GM23248 (cell line): ENCODE results near the gene DET1. TPM values are rescaled to one million over a fixed set of nuclear protein-coding genes. Genes with fewer than 3 reads are reported as not detected.

Source experiments
- DNase-seq: peaks from one replicate; pipeline ENCODE4 v3.0.0-alpha.2; 2015
- H2AFZ ChIP-seq: fragments of 200-600 bp; sonication (generic); 2 replicates; pipeline ENCODE4 v1.6.1; 2016; ENCODE audit warnings: antibody characterized with exemption
- H3F3A ChIP-seq: fragments of 200-600 bp; sonication (generic); 2 replicates; pipeline ENCODE4 v1.6.1; 2016; ENCODE audit warnings: mild to moderate bottlenecking, antibody characterized with exemption, mixed run types; ENCODE audit not compliant: insufficient read depth
- H3K27ac ChIP-seq: fragments of 200-600 bp; sonication (generic); 2 replicates; pipeline ENCODE4 v1.5.1; 2016; ENCODE audit warnings: mild to moderate bottlenecking
- H3K27me3 ChIP-seq: fragments of 200-600 bp; sonication (generic); replicated peaks from 2 replicates; pipeline ENCODE4 v1.6.1; 2016; ENCODE audit warnings: mild to moderate bottlenecking; ENCODE audit not compliant: insufficient read depth
- H3K36me3 ChIP-seq: fragments of 200-600 bp; sonication (generic); 2 replicates; pipeline ENCODE4 v1.6.1; 2016; ENCODE audit warnings: low read depth, mild to moderate bottlenecking
- H3K4me1 ChIP-seq: fragments of 200-600 bp; sonication (generic); 2 replicates; pipeline ENCODE4 v1.6.1; 2016; ENCODE audit warnings: mild to moderate bottlenecking; ENCODE audit not compliant: insufficient read depth
- H3K4me2 ChIP-seq: fragments of 200-600 bp; sonication (generic); one replicate; pipeline ENCODE4 v1.6.1; 2016; ENCODE audit warnings: mild to moderate bottlenecking; ENCODE audit not compliant: unreplicated experiment
- H3K4me3 ChIP-seq: fragments of 200-600 bp; sonication (generic); 2 replicates; pipeline ENCODE4 v1.5.1; 2016; ENCODE audit warnings: mild to moderate bottlenecking
- H3K79me2 ChIP-seq: fragments of 200-600 bp; sonication (generic); 2 replicates; pipeline ENCODE4 v1.6.1; 2016; ENCODE audit warnings: mild to moderate bottlenecking; ENCODE audit not compliant: insufficient read depth
- H3K9ac ChIP-seq: fragments of 200-600 bp; sonication (generic); 2 replicates; pipeline ENCODE4 v1.6.1; 2016; ENCODE audit warnings: mild to moderate bottlenecking
- H3K9me2 ChIP-seq: fragments of 200-600 bp; sonication (generic); 2 replicates; pipeline ENCODE4 v1.6.1; 2016; ENCODE audit warnings: mixed run types, mild to moderate bottlenecking, moderate library complexity; ENCODE audit not compliant: insufficient read depth
- H3K9me3 ChIP-seq: fragments of 200-600 bp; sonication (generic); one replicate; pipeline ENCODE4 v1.6.1; 2017; ENCODE audit warnings: low read depth
- H4K20me1 ChIP-seq: fragments of 200-600 bp; sonication (generic); 2 replicates; pipeline ENCODE4 v1.6.0; 2016; ENCODE audit not compliant: insufficient read depth
- EZH2 ChIP-seq: fragments of 200-600 bp; sonication (generic); IDR thresholded peaks from 2 replicates; pipeline ENCODE4 v1.6.1; 2018; ENCODE audit warnings: antibody characterized with exemption, mild to moderate bottlenecking; ENCODE audit not compliant: insufficient read depth, poor library complexity, severe bottlenecking
- EZH2phosphoT487 ChIP-seq: fragments of 200-600 bp; sonication (generic); IDR thresholded peaks from 2 replicates; pipeline ENCODE4 v1.6.1; 2018; ENCODE audit warnings: antibody characterized with exemption, moderate library complexity, mild to moderate bottlenecking, low read depth; ENCODE audit not compliant: insufficient read depth
- WGBS, 2 experiments: methylation state at CpG; one replicate each; pipeline ENCODE4 v1.1.6; 2015 to 2017; ENCODE audit warnings: low lambda C conversion rate in 2 of 2, low coverage in 1 of 2; ENCODE audit errors: missing lambda C conversion rate in 2 of 2; 5-methylcytosine and 5-hydroxymethylcytosine counted together
- in situ Hi-C: fragments of 300-500 bp; cut with MboI; formaldehyde crosslinking; loops from 2 replicates; pipeline ENCODE4 v1.15.0; 2020
- polyA plus RNA-seq: library from polyadenylated mRNA; unstranded; fragments of >200 nt; fragmentation: Nextera tagmentation; extraction: Ambion mirVana; gene quantifications from 2 replicates; pipeline ENCODE4 v1.2.1, GENCODE V29; 2016
- total RNA-seq: library from RNA; depleted of rRNA; stranded (reverse); fragments of >200 nt; shearing (Covaris generic); gene quantifications from 2 replicates; pipeline ENCODE4 v1.2.3, GENCODE V29; 2014

DET1 gene
- total and polyA plus RNA-seq, 2 experiments from 2014 or later = 5.5 to 10.2 TPM

DNA sequence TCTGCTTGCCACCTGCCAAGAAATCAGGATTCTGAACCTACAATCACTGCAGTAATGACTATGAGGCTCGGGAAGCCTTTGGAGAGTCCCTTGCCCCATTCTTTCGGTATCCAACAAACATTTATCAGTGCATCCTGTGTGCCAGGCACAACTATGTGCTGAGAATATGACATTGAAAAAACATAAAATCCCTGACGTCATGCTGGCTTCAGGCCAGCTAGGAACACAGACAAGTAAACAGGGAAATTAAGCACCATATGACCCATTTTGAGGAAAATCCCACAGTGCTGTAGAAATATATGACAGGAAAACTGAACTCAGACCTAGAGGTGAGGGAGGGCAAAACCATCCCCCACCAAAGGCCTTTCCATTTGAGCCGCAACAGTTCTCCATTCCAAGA is 34.1 kb upstream of the DET1 start:
- no peaks in the 10 kb centered on the region for H3F3A ChIP-seq
- H3K9me3 ChIP-seq = no peaks in the 10 kb centered on the region
- H2AFZ ChIP-seq = no peak overlapping the region
- H3K4me1 ChIP-seq = no peaks in the 10 kb centered on the region
- 62 to 65% methylated on average over 4 of the region's 4 CpGs for WGBS, 2 experiments
- no peak for TF ChIP-seq EZH2phosphoT487
- TF ChIP-seq EZH2 = no peak
- H3K9me2 ChIP-seq = no peaks in the 10 kb centered on the region
- H3K79me2 ChIP-seq = no peaks in the 10 kb centered on the region
- no peaks in the 10 kb centered on the region for H3K27me3 ChIP-seq
- H3K4me3 ChIP-seq = no peak overlapping the region
- no peaks in the 10 kb centered on the region for H4K20me1 ChIP-seq
- no peak overlapping the region for H3K27ac ChIP-seq
- in situ Hi-C loops = no loop called here
- DNase-seq = no peak
- no peak overlapping the region for H3K4me2 ChIP-seq
- no peaks in the 10 kb centered on the region for H3K36me3 ChIP-seq
- H3K9ac ChIP-seq = no peak overlapping the region

DNA sequence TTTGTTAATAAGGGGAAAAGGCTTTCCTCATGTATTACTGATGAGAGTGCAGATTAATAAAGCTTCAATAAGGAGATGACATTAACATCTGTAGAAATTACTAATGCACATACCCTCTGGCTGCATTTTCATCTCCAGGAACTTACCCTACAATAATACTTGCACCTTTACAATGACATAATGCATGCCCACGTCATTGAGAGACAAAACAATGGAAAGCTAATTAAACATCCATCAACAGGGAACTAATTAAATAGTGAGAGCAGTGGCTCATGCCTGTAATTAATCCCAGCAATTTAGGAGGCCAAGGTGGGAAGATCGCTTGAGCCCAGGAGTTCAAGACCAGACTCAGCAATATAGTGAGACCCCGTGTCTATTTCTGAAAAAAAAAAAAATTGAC is 32.8 kb upstream of the DET1 start:
- Histone ChIP-seq H3K9me3 (no peaks in the 10 kb centered on the region), H3K27ac (no peak overlapping the region), H3K9ac (no peak overlapping the region), H3K79me2 (no peaks in the 10 kb centered on the region), H3K4me2 (no peak overlapping the region), H3F3A (no peaks in the 10 kb centered on the region), H3K4me1 (no peaks in the 10 kb centered on the region), H2AFZ (no peak overlapping the region), H3K4me3 (no peak overlapping the region), H3K9me2 (no peaks in the 10 kb centered on the region), H3K27me3 (no peaks in the 10 kb centered on the region), H3K36me3 (no peaks in the 10 kb centered on the region), H4K20me1 (no peaks in the 10 kb centered on the region)
- in situ Hi-C loops = no loop called here
- WGBS, 2 experiments = 38 to 39% methylated on average over 3 of the region's 3 CpGs
- no peak for DNase-seq
- TF ChIP-seq EZH2 (no peak), EZH2phosphoT487 (no peak)

DNA sequence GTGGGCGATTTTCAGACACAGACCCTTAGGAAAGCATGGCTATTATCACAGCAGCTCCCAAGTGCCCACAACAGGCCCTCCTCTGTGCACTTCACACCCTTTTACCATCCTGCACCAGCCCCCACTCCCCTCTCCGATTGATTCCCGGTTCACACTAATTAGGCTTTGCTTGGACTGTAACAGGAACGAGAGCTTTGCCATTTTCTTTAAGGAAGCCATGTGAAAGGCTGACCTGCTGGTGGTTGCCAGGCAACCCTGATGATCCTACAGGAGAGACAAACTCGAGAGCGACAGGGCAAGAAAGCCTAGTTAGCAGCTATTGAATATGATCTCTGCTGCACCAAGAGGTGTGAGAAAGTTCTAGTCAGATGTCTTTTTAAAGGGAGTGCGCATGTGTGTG is 28.2 kb upstream of the DET1 start:
- H3K9me3 ChIP-seq = no peaks in the 10 kb centered on the region
- WGBS, 2 experiments = 31% methylated on average over 7 of the region's 7 CpGs
- no peaks in the 10 kb centered on the region for H3K79me2 ChIP-seq
- no peak overlapping the region for H3K27ac ChIP-seq
- no peak for TF ChIP-seq EZH2
- TF ChIP-seq EZH2phosphoT487 = no peak
- no peaks in the 10 kb centered on the region for H3K36me3 ChIP-seq
- no peaks in the 10 kb centered on the region for H3F3A ChIP-seq
- H2AFZ ChIP-seq = no peak overlapping the region
- no peaks in the 10 kb centered on the region for H4K20me1 ChIP-seq
- no peak for DNase-seq
- H3K4me2 ChIP-seq = no peak overlapping the region
- no peak overlapping the region for H3K9ac ChIP-seq
- H3K4me1 ChIP-seq = no peaks in the 10 kb centered on the region
- no peaks in the 10 kb centered on the region for H3K9me2 ChIP-seq
- in situ Hi-C loops = no loop called here
- H3K27me3 ChIP-seq = no peaks in the 10 kb centered on the region
- no peak overlapping the region for H3K4me3 ChIP-seq

DNA sequence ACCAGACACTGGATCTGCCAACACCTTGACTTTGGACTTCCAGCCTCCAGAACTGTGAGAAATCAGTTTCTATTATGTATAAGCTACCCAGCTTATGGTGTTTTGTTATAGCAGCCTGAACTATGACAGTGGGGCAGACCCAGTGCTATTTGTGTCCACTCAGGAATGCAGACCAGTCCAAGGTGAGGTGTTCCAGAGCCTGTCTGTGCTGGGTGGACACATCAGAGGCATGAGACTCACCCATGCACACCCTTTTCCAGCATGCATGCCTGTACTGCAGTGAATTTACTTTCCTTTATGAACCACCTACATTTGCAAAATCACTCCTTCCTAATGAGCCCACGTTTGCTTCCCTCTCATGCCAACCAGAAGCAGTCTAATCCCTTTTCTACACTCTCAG is 27.6 kb upstream of the DET1 start:
- no peak overlapping the region for H3K4me2 ChIP-seq
- H3K27ac ChIP-seq = no peak overlapping the region
- no peaks in the 10 kb centered on the region for H3F3A ChIP-seq
- no peaks in the 10 kb centered on the region for H3K36me3 ChIP-seq
- H3K27me3 ChIP-seq = no peaks in the 10 kb centered on the region
- WGBS, 2 experiments = 11 to 33% methylated on average over 1 of the region's 1 CpG
- H2AFZ ChIP-seq = no peak overlapping the region
- in situ Hi-C loops = no loop called here
- H3K79me2 ChIP-seq = no peaks in the 10 kb centered on the region
- TF ChIP-seq EZH2 = no peak
- no peak for TF ChIP-seq EZH2phosphoT487
- H3K9me3 ChIP-seq = no peaks in the 10 kb centered on the region
- H4K20me1 ChIP-seq = no peaks in the 10 kb centered on the region
- H3K4me3 ChIP-seq = no peak overlapping the region
- H3K9ac ChIP-seq = no peak overlapping the region
- no peak for DNase-seq
- H3K4me1 ChIP-seq = no peaks in the 10 kb centered on the region
- H3K9me2 ChIP-seq = no peaks in the 10 kb centered on the region

DNA sequence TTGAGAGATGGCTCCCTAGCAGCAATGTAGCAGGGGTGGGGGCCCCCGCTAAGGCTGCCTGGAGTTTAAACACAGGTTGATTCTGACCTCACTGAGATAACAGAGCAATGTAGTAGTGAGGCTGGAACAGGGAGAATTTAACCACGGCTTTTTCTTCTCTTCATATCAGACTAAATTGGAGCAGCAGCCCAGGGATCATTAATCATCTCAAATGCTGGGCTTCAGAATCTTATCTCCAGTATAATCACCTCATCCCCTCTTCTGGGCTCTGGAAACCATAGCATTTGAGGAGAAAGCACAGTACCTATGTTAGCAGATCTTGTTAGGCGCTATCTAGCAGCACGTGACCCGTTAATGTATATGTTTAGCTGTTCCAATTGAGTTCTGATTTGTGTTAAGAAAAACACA is 25.4 kb upstream of the DET1 start:
- H3F3A ChIP-seq = no peaks in the 10 kb centered on the region
- H3K9ac ChIP-seq = no peak overlapping the region
- no peaks in the 10 kb centered on the region for H3K36me3 ChIP-seq
- no peak overlapping the region for H2AFZ ChIP-seq
- no peaks in the 10 kb centered on the region for H3K9me3 ChIP-seq
- TF ChIP-seq EZH2phosphoT487 (no peak), EZH2 (no peak)
- no peaks in the 10 kb centered on the region for H3K27me3 ChIP-seq
- no peaks in the 10 kb centered on the region for H3K4me1 ChIP-seq
- no peak for DNase-seq
- in situ Hi-C loops = no loop called here
- no peak overlapping the region for H3K27ac ChIP-seq
- no peaks in the 10 kb centered on the region for H4K20me1 ChIP-seq
- no peaks in the 10 kb centered on the region for H3K79me2 ChIP-seq
- H3K4me2 ChIP-seq = no peak overlapping the region
- 50 to 55% methylated on average over 5 of the region's 5 CpGs for WGBS, 2 experiments
- no peak overlapping the region for H3K4me3 ChIP-seq
- H3K9me2 ChIP-seq = no peaks in the 10 kb centered on the region
